Epithelial cell of esophagus (primary cell): ENCODE results near the gene F2RL3.

Experiments
- DNase-seq: peaks from one replicate; pipeline ENCODE4 v3.0.0; 2010; ENCODE audit warnings: low read depth
- H3K4me3 ChIP-seq: 2 replicates; pipeline ENCODE4 v1.5.1; 2011; ENCODE audit warnings: mild to moderate bottlenecking, low read length, control low read depth
- TF ChIP-seq, protein P1 (sequence below): IDR thresholded peaks from 2 replicates; pipeline ENCODE4 v1.5.1; 2011; ENCODE audit warnings: low read depth, mild to moderate bottlenecking, low read length, control low read depth, inconsistent platforms; ENCODE audit not compliant: insufficient read depth; ENCODE audit errors: missing control alignments

F2RL3 gene

GRCh38 chr19:16895467-16896145 is 6.8 kb downstream of the F2RL3 start:
- no peak for DNase-seq
- TF ChIP-seq, protein P1, sequence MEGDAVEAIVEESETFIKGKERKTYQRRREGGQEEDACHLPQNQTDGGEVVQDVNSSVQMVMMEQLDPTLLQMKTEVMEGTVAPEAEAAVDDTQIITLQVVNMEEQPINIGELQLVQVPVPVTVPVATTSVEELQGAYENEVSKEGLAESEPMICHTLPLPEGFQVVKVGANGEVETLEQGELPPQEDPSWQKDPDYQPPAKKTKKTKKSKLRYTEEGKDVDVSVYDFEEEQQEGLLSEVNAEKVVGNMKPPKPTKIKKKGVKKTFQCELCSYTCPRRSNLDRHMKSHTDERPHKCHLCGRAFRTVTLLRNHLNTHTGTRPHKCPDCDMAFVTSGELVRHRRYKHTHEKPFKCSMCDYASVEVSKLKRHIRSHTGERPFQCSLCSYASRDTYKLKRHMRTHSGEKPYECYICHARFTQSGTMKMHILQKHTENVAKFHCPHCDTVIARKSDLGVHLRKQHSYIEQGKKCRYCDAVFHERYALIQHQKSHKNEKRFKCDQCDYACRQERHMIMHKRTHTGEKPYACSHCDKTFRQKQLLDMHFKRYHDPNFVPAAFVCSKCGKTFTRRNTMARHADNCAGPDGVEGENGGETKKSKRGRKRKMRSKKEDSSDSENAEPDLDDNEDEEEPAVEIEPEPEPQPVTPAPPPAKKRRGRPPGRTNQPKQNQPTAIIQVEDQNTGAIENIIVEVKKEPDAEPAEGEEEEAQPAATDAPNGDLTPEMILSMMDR, result no peak
- H3K4me3 ChIP-seq, result no peak overlapping the region

DNA sequence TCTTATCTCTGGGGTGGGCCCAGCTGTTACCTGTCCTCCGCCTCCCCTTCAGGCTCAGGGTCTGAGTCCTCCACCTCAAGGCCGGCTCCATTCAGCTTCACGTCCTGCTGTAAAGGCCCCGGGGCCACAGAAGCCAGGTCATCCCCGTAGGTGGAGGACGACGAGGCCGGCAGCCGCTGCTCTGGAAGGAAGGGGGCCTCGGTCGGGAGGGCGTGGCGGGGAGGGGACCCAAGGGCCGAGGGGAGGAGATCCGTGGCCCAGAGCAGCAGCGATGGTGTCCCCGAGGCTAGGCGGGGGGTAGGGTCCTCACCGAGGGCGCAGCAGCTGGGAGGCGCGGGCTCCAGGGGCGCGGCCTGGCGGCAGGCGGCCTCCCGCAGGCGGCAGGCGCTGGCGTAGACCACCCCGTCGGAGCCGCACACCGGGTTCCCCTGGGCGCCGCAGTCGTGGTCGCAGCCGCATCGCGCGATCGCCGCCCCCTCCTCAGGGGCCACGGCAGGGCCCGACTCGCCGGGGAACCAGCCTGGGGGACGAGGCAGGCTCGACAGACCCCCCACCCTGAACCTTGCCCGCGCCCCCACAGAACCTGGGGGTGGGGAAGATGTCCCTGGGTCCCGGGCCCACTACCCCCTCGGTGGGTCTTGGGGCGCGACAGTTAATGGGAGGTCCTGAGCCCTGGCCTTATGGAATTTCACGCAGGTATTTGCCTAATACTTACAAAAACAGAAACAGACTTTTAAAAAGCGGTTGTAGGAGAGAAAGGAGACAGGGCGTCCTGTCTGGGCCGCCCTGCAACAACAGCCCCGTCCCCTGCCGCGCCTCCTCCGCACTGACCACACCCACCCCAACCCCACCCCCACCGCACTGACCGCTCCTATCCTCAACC is 7.6 kb downstream of the F2RL3 start:
- DNase-seq, result no peak
- H3K4me3 ChIP-seq, result peak overlapping the region; percentile 49
- TF ChIP-seq, protein P1, result no peak

- H3K4me3 ChIP-seq, result peak overlapping the region; percentile 60
- TF ChIP-seq, protein P1, result no peak
- peak; percentile 95 for DNase-seq
Measured at GRCh38 chr19:16897029-16897855, 8.4 kb downstream of the F2RL3 start.

GRCh38 chr19:16897856-16898161 is 9.0 kb downstream of the F2RL3 start:
- peak; percentile 30 for DNase-seq
- TF ChIP-seq, protein P1, result no peak
- peak overlapping the region; percentile 60 for H3K4me3 ChIP-seq

DNA sequence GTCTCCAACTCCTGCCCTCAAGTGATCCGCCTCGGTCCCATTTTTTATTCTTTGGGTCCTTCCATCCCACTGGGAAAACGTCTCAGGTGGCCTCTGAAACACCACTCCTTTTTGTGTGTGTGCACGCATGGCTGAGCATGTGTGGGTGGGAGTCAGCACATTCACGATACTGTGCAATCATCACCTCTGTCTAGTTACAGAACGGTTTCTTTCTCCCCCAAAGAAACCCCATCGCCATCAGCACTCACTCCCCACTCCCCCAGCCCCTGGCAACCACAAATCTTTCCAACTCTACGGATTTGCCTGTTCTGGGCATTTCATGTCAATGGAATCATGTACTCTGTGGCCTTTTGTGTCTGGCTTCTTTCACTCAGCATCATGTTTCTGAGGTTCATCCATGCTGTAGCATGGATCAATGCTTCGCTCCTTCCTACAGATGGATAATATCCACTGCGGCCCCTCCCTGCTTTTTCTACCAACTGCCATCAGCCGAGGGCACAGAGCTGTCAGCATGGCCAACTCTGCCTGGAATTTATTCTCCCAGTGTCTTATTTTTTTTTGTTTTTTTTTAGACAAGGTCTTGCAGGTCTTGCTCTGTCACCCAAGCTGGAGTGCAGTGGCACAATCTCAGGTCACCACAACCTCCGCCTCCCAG is 9.7 kb downstream of the F2RL3 start:
- TF ChIP-seq, protein P1, result no peak
- H3K4me3 ChIP-seq, result no peak overlapping the region
- DNase-seq, result no peak

DNA sequence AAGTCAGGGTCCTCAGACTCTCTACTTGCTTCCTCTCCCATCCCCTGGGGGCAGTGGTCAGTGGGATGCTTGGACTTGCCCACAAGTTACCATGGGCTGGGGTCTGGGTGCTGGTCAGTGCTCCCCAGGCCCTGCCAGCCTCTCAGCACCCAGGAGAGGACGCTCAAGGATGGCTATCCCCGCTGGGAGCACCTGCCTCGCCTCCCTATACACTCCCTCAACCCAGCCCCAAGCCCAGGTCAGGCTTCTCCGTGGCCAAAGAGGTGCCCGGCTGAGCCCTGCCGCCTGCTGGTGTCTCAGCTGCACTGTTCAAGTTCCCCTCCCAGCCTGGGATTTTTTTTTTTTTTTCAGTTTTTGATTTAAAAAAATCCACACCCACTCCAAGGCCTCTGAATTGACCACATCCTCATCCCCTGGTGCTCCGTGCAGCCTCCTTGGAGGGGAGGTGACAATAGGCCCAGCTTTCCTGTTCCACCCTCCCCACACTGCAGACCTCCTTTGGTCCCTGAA is 10.8 kb downstream of the F2RL3 start:
- peak; percentile 24 for DNase-seq
- H3K4me3 ChIP-seq, result no peak overlapping the region

More for the DNA sequence above, 10.8 kb downstream of the F2RL3 start:
- TF ChIP-seq, protein P1, result peak; percentile 39
